Upper lobe of left lung (tissue), 4 donors: ENCODE data around the gene SCN4B.

ENCODE experiments used
- CTCF ChIP-seq, 6 experiments: fragments of 450-650 bp in 4 of 6; fragments of 200-600 bp in 2 of 6; sonication (generic) in 2 of 6; IDR thresholded peaks; one replicate each; pipeline ENCODE4 v1.5.1; 2016 to 2019; ENCODE audit warnings: antibody characterized with exemption in 6 of 6
- EP300 ChIP-seq, 4 donors: sonication (generic); formaldehyde crosslinking; IDR thresholded peaks; one replicate each; pipeline ENCODE4 v1.5.1; 2017; ENCODE audit warnings: antibody characterized with exemption in 4 of 4, control low read depth in 2 of 4
- POLR2A ChIP-seq, 4 donors: fragments of 450-650 bp; IDR thresholded peaks; one replicate each; pipeline ENCODE4 v1.5.1; 2016 to 2017; ENCODE audit warnings: antibody characterized with exemption in 4 of 4, mild to moderate bottlenecking in 2 of 4
- POLR2AphosphoS5 ChIP-seq, 2 donors: sonication (generic); formaldehyde crosslinking; IDR thresholded peaks; one replicate each; pipeline ENCODE4 v1.5.1; 2017; ENCODE audit warnings: antibody characterized with exemption in 2 of 2

- no peak for TF ChIP-seq POLR2A (IDR thresholded peaks at IDR 0.05)
- TF ChIP-seq CTCF (IDR thresholded peaks at IDR 0.05) = no peak
- no peak for TF ChIP-seq EP300 (IDR thresholded peaks at IDR 0.05)
- no peak for TF ChIP-seq POLR2AphosphoS5 (IDR thresholded peaks at IDR 0.05)
Measured at GRCh38 chr11:118144301-118145268, 8.0 kb downstream of the SCN4B start.
